Measurements from ENCODE around the gene RAP1B. TPM values are rescaled to one million over a fixed set of nuclear protein-coding genes. Genes with fewer than 3 reads are reported as not detected.

The RAP1B gene
- total RNA-seq, 1 experiment from 2014 or later = 86.9 TPM

GRCh38 chr12:68613209-68613904 lies 2.7 kb downstream of the RAP1B start (continued):
- no peak for TF ChIP-seq ZNF532 (CRISPR knock-in tag; IDR thresholded peaks at IDR 0.05; ENCODE audit: borderline replicate concordance)
- TF ChIP-seq PREB (CRISPR knock-in tag; IDR thresholded peaks at IDR 0.05; ENCODE audit: borderline replicate concordance) = no peak
- TF ChIP-seq CREB1 (CRISPR knock-in tag; IDR thresholded peaks at IDR 0.05) = no peak
- TF ChIP-seq, protein P1, sequence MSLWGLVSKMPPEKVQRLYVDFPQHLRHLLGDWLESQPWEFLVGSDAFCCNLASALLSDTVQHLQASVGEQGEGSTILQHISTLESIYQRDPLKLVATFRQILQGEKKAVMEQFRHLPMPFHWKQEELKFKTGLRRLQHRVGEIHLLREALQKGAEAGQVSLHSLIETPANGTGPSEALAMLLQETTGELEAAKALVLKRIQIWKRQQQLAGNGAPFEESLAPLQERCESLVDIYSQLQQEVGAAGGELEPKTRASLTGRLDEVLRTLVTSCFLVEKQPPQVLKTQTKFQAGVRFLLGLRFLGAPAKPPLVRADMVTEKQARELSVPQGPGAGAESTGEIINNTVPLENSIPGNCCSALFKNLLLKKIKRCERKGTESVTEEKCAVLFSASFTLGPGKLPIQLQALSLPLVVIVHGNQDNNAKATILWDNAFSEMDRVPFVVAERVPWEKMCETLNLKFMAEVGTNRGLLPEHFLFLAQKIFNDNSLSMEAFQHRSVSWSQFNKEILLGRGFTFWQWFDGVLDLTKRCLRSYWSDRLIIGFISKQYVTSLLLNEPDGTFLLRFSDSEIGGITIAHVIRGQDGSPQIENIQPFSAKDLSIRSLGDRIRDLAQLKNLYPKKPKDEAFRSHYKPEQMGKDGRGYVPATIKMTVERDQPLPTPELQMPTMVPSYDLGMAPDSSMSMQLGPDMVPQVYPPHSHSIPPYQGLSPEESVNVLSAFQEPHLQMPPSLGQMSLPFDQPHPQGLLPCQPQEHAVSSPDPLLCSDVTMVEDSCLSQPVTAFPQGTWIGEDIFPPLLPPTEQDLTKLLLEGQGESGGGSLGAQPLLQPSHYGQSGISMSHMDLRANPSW (CRISPR knock-in tag; conservative IDR thresholded peaks at IDR 0.05; ENCODE audit: low read depth) = no peak
- TF ChIP-seq, protein P2, sequence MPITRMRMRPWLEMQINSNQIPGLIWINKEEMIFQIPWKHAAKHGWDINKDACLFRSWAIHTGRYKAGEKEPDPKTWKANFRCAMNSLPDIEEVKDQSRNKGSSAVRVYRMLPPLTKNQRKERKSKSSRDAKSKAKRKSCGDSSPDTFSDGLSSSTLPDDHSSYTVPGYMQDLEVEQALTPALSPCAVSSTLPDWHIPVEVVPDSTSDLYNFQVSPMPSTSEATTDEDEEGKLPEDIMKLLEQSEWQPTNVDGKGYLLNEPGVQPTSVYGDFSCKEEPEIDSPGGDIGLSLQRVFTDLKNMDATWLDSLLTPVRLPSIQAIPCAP (CRISPR knock-in tag; IDR thresholded peaks at IDR 0.05) = no peak
- TF ChIP-seq RORB (CRISPR knock-in tag; IDR thresholded peaks at IDR 0.05) = no peak

- ATAC-seq = no peak
- POLR2A ChIA-PET = no interaction called here
- TF ChIP-seq, protein P3, sequence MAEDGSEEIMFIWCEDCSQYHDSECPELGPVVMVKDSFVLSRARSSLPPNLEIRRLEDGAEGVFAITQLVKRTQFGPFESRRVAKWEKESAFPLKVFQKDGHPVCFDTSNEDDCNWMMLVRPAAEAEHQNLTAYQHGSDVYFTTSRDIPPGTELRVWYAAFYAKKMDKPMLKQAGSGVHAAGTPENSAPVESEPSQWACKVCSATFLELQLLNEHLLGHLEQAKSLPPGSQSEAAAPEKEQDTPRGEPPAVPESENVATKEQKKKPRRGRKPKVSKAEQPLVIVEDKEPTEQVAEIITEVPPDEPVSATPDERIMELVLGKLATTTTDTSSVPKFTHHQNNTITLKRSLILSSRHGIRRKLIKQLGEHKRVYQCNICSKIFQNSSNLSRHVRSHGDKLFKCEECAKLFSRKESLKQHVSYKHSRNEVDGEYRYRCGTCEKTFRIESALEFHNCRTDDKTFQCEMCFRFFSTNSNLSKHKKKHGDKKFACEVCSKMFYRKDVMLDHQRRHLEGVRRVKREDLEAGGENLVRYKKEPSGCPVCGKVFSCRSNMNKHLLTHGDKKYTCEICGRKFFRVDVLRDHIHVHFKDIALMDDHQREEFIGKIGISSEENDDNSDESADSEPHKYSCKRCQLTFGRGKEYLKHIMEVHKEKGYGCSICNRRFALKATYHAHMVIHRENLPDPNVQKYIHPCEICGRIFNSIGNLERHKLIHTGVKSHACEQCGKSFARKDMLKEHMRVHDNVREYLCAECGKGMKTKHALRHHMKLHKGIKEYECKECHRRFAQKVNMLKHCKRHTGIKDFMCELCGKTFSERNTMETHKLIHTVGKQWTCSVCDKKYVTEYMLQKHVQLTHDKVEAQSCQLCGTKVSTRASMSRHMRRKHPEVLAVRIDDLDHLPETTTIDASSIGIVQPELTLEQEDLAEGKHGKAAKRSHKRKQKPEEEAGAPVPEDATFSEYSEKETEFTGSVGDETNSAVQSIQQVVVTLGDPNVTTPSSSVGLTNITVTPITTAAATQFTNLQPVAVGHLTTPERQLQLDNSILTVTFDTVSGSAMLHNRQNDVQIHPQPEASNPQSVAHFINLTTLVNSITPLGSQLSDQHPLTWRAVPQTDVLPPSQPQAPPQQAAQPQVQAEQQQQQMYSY (CRISPR knock-in tag; IDR thresholded peaks at IDR 0.05) = no peak
- TF ChIP-seq ERG (CRISPR knock-in tag; IDR thresholded peaks at IDR 0.05) (no peak), USF1 (CRISPR knock-in tag; IDR thresholded peaks at IDR 0.05) (no peak), ZNF671 (CRISPR knock-in tag; IDR thresholded peaks at IDR 0.05) (no peak), RORB (CRISPR knock-in tag; IDR thresholded peaks at IDR 0.05) (no peak), RELA (CRISPR knock-in tag; IDR thresholded peaks at IDR 0.05; ENCODE audit: borderline replicate concordance) (no peak), PRRX2 (CRISPR knock-in tag; IDR thresholded peaks at IDR 0.05) (no peak), ZSCAN18 (CRISPR knock-in tag; IDR thresholded peaks at IDR 0.05) (no peak), ZNF317 (CRISPR knock-in tag; IDR thresholded peaks at IDR 0.05; ENCODE audit: borderline replicate concordance, low read depth) (no peak), TEAD1 (CRISPR knock-in tag; IDR thresholded peaks at IDR 0.05) (no peak)
- TF ChIP-seq, protein P4, sequence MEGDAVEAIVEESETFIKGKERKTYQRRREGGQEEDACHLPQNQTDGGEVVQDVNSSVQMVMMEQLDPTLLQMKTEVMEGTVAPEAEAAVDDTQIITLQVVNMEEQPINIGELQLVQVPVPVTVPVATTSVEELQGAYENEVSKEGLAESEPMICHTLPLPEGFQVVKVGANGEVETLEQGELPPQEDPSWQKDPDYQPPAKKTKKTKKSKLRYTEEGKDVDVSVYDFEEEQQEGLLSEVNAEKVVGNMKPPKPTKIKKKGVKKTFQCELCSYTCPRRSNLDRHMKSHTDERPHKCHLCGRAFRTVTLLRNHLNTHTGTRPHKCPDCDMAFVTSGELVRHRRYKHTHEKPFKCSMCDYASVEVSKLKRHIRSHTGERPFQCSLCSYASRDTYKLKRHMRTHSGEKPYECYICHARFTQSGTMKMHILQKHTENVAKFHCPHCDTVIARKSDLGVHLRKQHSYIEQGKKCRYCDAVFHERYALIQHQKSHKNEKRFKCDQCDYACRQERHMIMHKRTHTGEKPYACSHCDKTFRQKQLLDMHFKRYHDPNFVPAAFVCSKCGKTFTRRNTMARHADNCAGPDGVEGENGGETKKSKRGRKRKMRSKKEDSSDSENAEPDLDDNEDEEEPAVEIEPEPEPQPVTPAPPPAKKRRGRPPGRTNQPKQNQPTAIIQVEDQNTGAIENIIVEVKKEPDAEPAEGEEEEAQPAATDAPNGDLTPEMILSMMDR (IDR thresholded peaks at IDR 0.05) = no peak
- Mint-ChIP-seq H3K27me3 (ENCODE audit: low read depth) (no peaks in the 10 kb centered on the region), H3K4me3 (no peak overlapping the region), H3K27ac (peak overlapping the region; percentile 42), H3K36me3 (peaks cover 7% of the 10 kb centered on the region), H3K9me3 (peaks cover 3% of the 10 kb centered on the region), H3K4me1 (peaks cover 55% of the 10 kb centered on the region)
- no peak for DNase-seq (ENCODE audit: low spot score)
- CTCF ChIA-PET = no interaction called here
These were observed 3.5 kb downstream of the RAP1B start for GRCh38 chr12:68614105-68614679.
